IMR-90 (cell line): ENCODE results near the gene SRBD1. TPM values are rescaled to one million over a fixed set of nuclear protein-coding genes. Genes with fewer than 3 reads are reported as not detected.

Experiments used
- ATAC-seq: fragments of 200-7000 bp; cut with Tn5 transposase; 2 replicates; pipeline ENCODE4 v1.9.1; 2020; ENCODE audit warnings: low read depth, mild to moderate bottlenecking, moderate library complexity
- BruUV-seq: library from RNA; stranded (reverse); fragments of 400-500 nt; replicated peaks from 2 replicates; lab custom pipeline; 2021; lab: Mats Ljungman, UMichigan
- CTCF ChIA-PET: fragments of 300-600 bp; formaldehyde crosslinking; extraction: SDS; loops from one replicate; lab custom pipeline; 2021; ENCODE audit warnings: antibody characterized with exemption; lab: Yijun Ruan, JAX
- POLR2A ChIA-PET: fragments of 300-600 bp; sonication (Branson Sonifier 250); formaldehyde crosslinking; loops from one replicate; lab custom pipeline; 2022; ENCODE audit warnings: antibody characterized with exemption; ENCODE audit not compliant: unreplicated experiment; lab: Charles Lee
- DNase-seq: peaks from one replicate; pipeline ENCODE4 v3.0.0; 2013
- H2AFZ ChIP-seq: replicated peaks from 2 replicates; pipeline ENCODE3; 2013; ENCODE audit warnings: low read length, mild to moderate bottlenecking; ENCODE audit not compliant: poor library complexity
- H2AK5ac ChIP-seq: 2 replicates; pipeline ENCODE4 v1.6.1; 2013; ENCODE audit warnings: low read depth, low read length, inconsistent platforms
- H2AK9ac ChIP-seq: replicated peaks from 2 replicates; pipeline ENCODE3; 2013; ENCODE audit warnings: mild to moderate bottlenecking, low read depth, low read length, moderate library complexity; ENCODE audit not compliant: poor library complexity
- H2BK120ac ChIP-seq: 2 replicates; pipeline ENCODE4 v1.6.1; 2013; ENCODE audit warnings: low read depth, low read length, inconsistent platforms
- H2BK15ac ChIP-seq: 3 replicates; pipeline ENCODE4 v1.6.1; 2013; ENCODE audit warnings: low read depth, low read length, inconsistent platforms
- H2BK20ac ChIP-seq: 2 replicates; pipeline ENCODE4 v1.6.1; 2013; ENCODE audit warnings: low read depth, mild to moderate bottlenecking, inconsistent platforms, low read length, moderate library complexity
- H2BK5ac ChIP-seq: 2 replicates; pipeline ENCODE4 v1.6.1; 2013; ENCODE audit warnings: mild to moderate bottlenecking, low read depth, low read length, inconsistent platforms; ENCODE audit not compliant: poor library complexity, severe bottlenecking
- H3K14ac ChIP-seq: replicated peaks from 2 replicates; pipeline ENCODE4 v1.6.1; 2013; ENCODE audit warnings: low read depth, low read length, inconsistent platforms
- H3K18ac ChIP-seq: 2 replicates; pipeline ENCODE4 v1.6.1; 2013; ENCODE audit warnings: low read depth, low read length, control low read depth
- H3K23ac ChIP-seq: 2 replicates; pipeline ENCODE4 v1.6.1; 2013; ENCODE audit warnings: low read depth, low read length, inconsistent platforms
- H3K27ac ChIP-seq: 2 replicates; pipeline ENCODE4 v1.5.1; 2013; ENCODE audit warnings: mild to moderate bottlenecking, control low read depth, low read length; ENCODE audit not compliant: insufficient read depth
- H3K27me3 ChIP-seq: 2 replicates; pipeline ENCODE4 v1.6.1; 2013; ENCODE audit warnings: low read length; ENCODE audit not compliant: control insufficient read depth, insufficient read depth
- H3K36me3 ChIP-seq: 2 replicates; pipeline ENCODE4 v1.6.1; 2013; ENCODE audit warnings: low read length, mixed read lengths; ENCODE audit not compliant: control insufficient read depth, insufficient read depth
- H3K4ac ChIP-seq: 2 replicates; pipeline ENCODE4 v1.6.1; 2013; ENCODE audit warnings: low read depth, low read length, inconsistent platforms
- H3K4me1 ChIP-seq: 2 replicates; pipeline ENCODE4 v1.6.1; 2013; ENCODE audit warnings: low read length, mixed read lengths; ENCODE audit not compliant: control insufficient read depth, insufficient read depth
- H3K4me2 ChIP-seq: 2 replicates; pipeline ENCODE4 v1.6.1; 2013; ENCODE audit warnings: low read depth, mild to moderate bottlenecking, control low read depth, low read length, moderate library complexity
- H3K4me3 ChIP-seq: 2 replicates; pipeline ENCODE4 v1.5.1; 2013; ENCODE audit warnings: low read depth, mild to moderate bottlenecking, control low read depth, low read length, moderate library complexity; ENCODE audit not compliant: insufficient read depth
- H3K56ac ChIP-seq: 2 replicates; pipeline ENCODE4 v1.6.1; 2013; ENCODE audit warnings: low read length, inconsistent platforms; ENCODE audit not compliant: insufficient read depth; ENCODE audit errors: extremely low read depth
- H3K79me1 ChIP-seq, 2 experiments: 2 replicates each; pipeline ENCODE4 v1.6.1; 2013; ENCODE audit warnings: low read length in 2 of 2, inconsistent platforms in 1 of 2, low read depth in 1 of 2
- H3K9ac ChIP-seq: 2 replicates; pipeline ENCODE4 v1.6.1; 2013; ENCODE audit warnings: low read depth, low read length, control low read depth
- H3K9me1 ChIP-seq: 2 replicates; pipeline ENCODE4 v1.6.1; 2013; ENCODE audit warnings: low read length, inconsistent platforms; ENCODE audit not compliant: insufficient read depth
- H3K9me3 ChIP-seq: 2 replicates; pipeline ENCODE4 v1.6.1; 2013; ENCODE audit warnings: low read length; ENCODE audit not compliant: control insufficient read depth, insufficient read depth
- H4K20me1 ChIP-seq: 2 replicates; pipeline ENCODE4 v1.6.1; 2013; ENCODE audit warnings: low read length, inconsistent platforms; ENCODE audit not compliant: insufficient read depth
- H4K5ac ChIP-seq: 2 replicates; pipeline ENCODE4 v1.6.1; 2013; ENCODE audit warnings: mild to moderate bottlenecking, low read depth, low read length, control low read depth
- H4K8ac ChIP-seq, 2 experiments: 2 replicates each; pipeline ENCODE4 v1.6.1; 2013; ENCODE audit warnings: low read depth in 2 of 2, low read length in 2 of 2, control low read depth in 1 of 2, inconsistent platforms in 1 of 2
- H4K91ac ChIP-seq: 2 replicates; pipeline ENCODE4 v1.6.1; 2013; ENCODE audit warnings: low read depth, low read length, inconsistent platforms; ENCODE audit not compliant: insufficient read depth
- BHLHE40 ChIP-seq: fragments of 150-350 bp; IDR thresholded peaks from 2 replicates; pipeline ENCODE4 v1.6.1; 2016; ENCODE audit warnings: mild to moderate bottlenecking, low read depth, low read length
- CHD1 ChIP-seq: IDR thresholded peaks from 2 replicates; pipeline ENCODE4 v1.6.1; 2012; ENCODE audit warnings: low read depth, low read length, improper control_type of control experiment
- ELK1 ChIP-seq: fragments of 150-350 bp; IDR thresholded peaks from 2 replicates; pipeline ENCODE4 v1.6.1; 2016; ENCODE audit warnings: low read depth, mild to moderate bottlenecking, low read length, moderate library complexity, borderline replicate concordance
- FOS ChIP-seq: fragments of 150-350 bp; IDR thresholded peaks from 2 replicates; pipeline ENCODE4 v1.6.1; 2016; ENCODE audit warnings: low read depth, low read length
- MAFK ChIP-seq: IDR thresholded peaks from 2 replicates; pipeline ENCODE4 v1.6.1; 2012; ENCODE audit warnings: low read depth, low read length, improper control_type of control experiment
- MAZ ChIP-seq: IDR thresholded peaks from 2 replicates; pipeline ENCODE4 v1.6.1; 2012; ENCODE audit warnings: low read depth, mild to moderate bottlenecking, low read length, improper control_type of control experiment, moderate library complexity, borderline replicate concordance
- MXI1 ChIP-seq: IDR thresholded peaks from 2 replicates; pipeline ENCODE4 v1.6.1; 2012; ENCODE audit warnings: low read depth, mild to moderate bottlenecking, low read length, moderate library complexity, borderline replicate concordance
- NFE2L2 ChIP-seq: fragments of 150-350 bp; IDR thresholded peaks from 2 replicates; pipeline ENCODE4 v1.6.1; 2016; ENCODE audit warnings: low read depth, mild to moderate bottlenecking, low read length
- POLR2A ChIP-seq: IDR thresholded peaks from 2 replicates; pipeline ENCODE4 v1.6.1; 2012; ENCODE audit warnings: mild to moderate bottlenecking, low read depth, low read length
- RAD21 ChIP-seq: IDR thresholded peaks from 2 replicates; pipeline ENCODE4 v1.6.1; 2012; ENCODE audit warnings: low read length, improper control_type of control experiment
- RCOR1 ChIP-seq: IDR thresholded peaks from 2 replicates; pipeline ENCODE4 v1.6.1; 2012; ENCODE audit warnings: mild to moderate bottlenecking, low read length, improper control_type of control experiment; ENCODE audit not compliant: insufficient replicate concordance
- RFX5 ChIP-seq: IDR thresholded peaks from 2 replicates; pipeline ENCODE4 v1.8.0; 2012; ENCODE audit warnings: low read depth, mild to moderate bottlenecking, low read length, moderate library complexity
- dilution Hi-C: fragments of 300-500 bp; cut with HindIII; formaldehyde crosslinking; loops from one replicate; pipeline ENCODE4 v1.14.3; 2018; ENCODE audit warnings: low sequenced_read_pairs; ENCODE audit not compliant: unreplicated experiment
- in situ Hi-C: fragments of 300-500 bp; cut with MboI; formaldehyde crosslinking; loops from 3 replicates; pipeline ENCODE4 v1.14.3; 2019; ENCODE audit warnings: low sequenced_read_pairs, inconsistent platforms, mixed read lengths
- intact Hi-C: fragments of 100-400 bp; cut with micrococcal nuclease; formaldehyde crosslinking; loops from 2 replicates; pipeline ENCODE4 v1.10.0; 2022
- polyA plus RNA-seq, 3 experiments: library from polyadenylated mRNA; depleted of rRNA; stranded (reverse); fragments of >200 nt; gene quantifications; 2 replicates each; pipeline ENCODE4 v1.2.3, GENCODE V29; 2012; ENCODE audit warnings: low replicate concordance in 1 of 3
- total RNA-seq: library from RNA; depleted of rRNA; stranded (reverse); fragments of >200 nt; gene quantifications from 2 replicates; pipeline ENCODE4 v1.2.3, GENCODE V29; 2012
- TF ChIP-seq, protein P1 (sequence below): conservative IDR thresholded peaks from 2 replicates; pipeline ENCODE4 v1.5.1; 2012; ENCODE audit warnings: mild to moderate bottlenecking, low read depth, low read length, improper control_type of control experiment
- TF ChIP-seq, protein P2 (sequence below): fragments of 150-350 bp; IDR thresholded peaks from 2 replicates; pipeline ENCODE4 v1.6.1; 2017; ENCODE audit warnings: mild to moderate bottlenecking, antibody characterized with exemption, low read length, low read depth

SRBD1 gene
- total and polyA plus RNA-seq, 2 of the 4 experiments (the other 2 are of a cell fraction): 3.5 to 14.7 TPM

DNA sequence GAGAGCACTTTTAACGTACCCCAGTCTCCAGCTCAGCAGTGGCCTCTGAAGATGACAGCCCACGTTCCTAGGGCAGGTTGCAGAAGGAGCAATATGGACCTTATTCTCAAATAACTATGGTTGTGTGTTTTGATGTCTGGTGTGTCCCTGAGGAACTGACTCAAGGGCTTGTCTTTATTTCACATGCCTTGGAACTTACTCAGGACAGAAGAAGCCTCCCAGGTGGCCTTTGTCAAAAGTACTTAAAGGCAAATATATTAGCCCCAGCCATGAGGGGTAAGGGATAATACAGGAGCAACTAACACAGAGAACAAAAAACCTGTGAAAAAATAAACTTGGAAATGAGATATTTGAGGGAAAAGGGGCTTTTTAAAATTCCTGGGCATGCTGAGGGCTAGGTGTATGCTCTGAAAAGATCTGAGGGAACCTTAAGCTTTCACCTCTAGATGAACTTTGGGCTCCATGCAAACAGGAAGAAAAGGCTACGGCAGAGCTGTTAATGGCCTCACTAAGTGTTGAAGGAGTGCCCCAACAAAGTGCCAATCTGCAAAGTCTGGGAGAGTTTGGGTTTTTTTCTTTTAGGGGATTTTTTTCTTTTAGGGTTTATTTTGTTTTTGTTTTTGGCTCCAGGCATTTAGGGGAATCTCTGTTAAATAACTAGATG lies 40.3 kb downstream of the SRBD1 start (continued):
- TF ChIP-seq, protein P1, sequence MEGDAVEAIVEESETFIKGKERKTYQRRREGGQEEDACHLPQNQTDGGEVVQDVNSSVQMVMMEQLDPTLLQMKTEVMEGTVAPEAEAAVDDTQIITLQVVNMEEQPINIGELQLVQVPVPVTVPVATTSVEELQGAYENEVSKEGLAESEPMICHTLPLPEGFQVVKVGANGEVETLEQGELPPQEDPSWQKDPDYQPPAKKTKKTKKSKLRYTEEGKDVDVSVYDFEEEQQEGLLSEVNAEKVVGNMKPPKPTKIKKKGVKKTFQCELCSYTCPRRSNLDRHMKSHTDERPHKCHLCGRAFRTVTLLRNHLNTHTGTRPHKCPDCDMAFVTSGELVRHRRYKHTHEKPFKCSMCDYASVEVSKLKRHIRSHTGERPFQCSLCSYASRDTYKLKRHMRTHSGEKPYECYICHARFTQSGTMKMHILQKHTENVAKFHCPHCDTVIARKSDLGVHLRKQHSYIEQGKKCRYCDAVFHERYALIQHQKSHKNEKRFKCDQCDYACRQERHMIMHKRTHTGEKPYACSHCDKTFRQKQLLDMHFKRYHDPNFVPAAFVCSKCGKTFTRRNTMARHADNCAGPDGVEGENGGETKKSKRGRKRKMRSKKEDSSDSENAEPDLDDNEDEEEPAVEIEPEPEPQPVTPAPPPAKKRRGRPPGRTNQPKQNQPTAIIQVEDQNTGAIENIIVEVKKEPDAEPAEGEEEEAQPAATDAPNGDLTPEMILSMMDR: no peak
- TF ChIP-seq CHD1: no peak

DNA sequence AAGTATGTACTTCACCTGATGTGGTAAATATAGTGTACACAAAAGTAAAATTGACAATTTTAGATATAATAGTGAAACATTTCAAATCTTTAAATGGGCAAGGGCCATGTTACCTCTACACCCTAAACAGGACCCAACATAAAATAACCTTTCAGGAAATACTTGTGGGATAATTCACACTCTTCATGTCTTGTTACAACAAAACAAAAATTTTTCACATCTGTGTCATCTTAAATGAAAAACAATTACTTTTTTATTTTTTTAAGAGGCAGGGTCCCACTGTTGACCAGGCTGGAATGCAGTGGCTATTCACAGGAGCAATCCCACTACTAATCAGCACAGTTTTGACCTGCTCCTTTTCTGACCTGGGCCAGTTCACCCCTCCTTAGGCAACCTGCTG lies 42.1 kb downstream of the SRBD1 start:
- Histone ChIP-seq H4K91ac (no peak overlapping the region), H3K4me2 (no peak overlapping the region), H2BK15ac (no peak overlapping the region), H2AFZ (no peak overlapping the region), H3K79me1 (no peaks in the 10 kb centered on the region; a peak in 2 of 4 replicates), H4K5ac (no peak overlapping the region), H3K36me3 (no peaks in the 10 kb centered on the region), H2BK20ac (no peak overlapping the region), H3K27ac (no peak overlapping the region), H4K20me1 (no peaks in the 10 kb centered on the region), H2AK9ac (no peak overlapping the region), H3K4ac (no peak overlapping the region), H3K4me1 (peaks cover 6% of the 10 kb centered on the region), H3K14ac (no peak overlapping the region), H3K56ac (no peak overlapping the region), H3K9me3 (no peaks in the 10 kb centered on the region), H3K18ac (no peak overlapping the region), H4K8ac (no peak overlapping the region), H3K9me1 (no peaks in the 10 kb centered on the region), H2BK120ac (no peak overlapping the region), H3K23ac (no peak overlapping the region), H2BK5ac (no peak overlapping the region), H3K4me3 (no peak overlapping the region), H3K27me3 (no peaks in the 10 kb centered on the region), H2AK5ac (no peak overlapping the region), H3K9ac (no peak overlapping the region)
- no peak for DNase-seq
- intact Hi-C loops: no loop called here
- no peak for ATAC-seq
- dilution Hi-C loops: no loop called here
- ChIA-PET POLR2A (no interaction called here), CTCF (no interaction called here)
- BruUV-seq: no TSS peak
- in situ Hi-C loops: no loop called here
- TF ChIP-seq BHLHE40 (no peak), CHD1 (no peak), POLR2A (no peak), NFE2L2 (no peak), RFX5 (no peak), ELK1 (no peak), MAZ (no peak), RAD21 (no peak), FOS (no peak), MXI1 (no peak), RCOR1 (no peak), MAFK (no peak)
- TF ChIP-seq, protein P2, sequence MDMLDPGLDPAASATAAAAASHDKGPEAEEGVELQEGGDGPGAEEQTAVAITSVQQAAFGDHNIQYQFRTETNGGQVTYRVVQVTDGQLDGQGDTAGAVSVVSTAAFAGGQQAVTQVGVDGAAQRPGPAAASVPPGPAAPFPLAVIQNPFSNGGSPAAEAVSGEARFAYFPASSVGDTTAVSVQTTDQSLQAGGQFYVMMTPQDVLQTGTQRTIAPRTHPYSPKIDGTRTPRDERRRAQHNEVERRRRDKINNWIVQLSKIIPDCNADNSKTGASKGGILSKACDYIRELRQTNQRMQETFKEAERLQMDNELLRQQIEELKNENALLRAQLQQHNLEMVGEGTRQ: no peak
